Measurements from ENCODE around the gene TOP3B.

TOP3B gene

DNA sequence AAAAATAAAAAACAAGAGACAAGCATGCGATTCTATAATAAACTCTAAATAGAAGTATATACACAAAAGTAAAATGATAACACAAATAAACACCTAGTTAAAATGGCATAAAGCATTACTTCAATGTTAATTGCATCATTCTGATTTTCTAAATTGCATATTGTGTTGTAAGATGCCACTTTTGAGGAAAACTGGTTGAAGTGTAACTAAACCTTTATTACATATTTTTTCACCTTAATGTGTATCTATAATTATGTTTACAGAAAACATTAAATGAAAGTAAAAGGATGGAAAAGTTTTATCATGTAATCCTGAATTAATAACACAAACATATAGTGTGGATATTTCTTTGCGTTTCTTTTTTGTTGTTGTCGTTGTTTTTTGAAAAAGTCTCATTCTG, 45.4 kb upstream of the TOP3B start:
- Histone ChIP-seq H3K14ac (ENCODE audit: low read length) (no peak overlapping the region), H3K4me1 (ENCODE audit: control insufficient read depth in 1 of 2, insufficient read depth in 2 of 2, low read length in 2 of 2) (no peaks in the 10 kb centered on the region), H3K36me3 (ENCODE audit: control insufficient read depth in 1 of 2, insufficient read depth in 2 of 2, low read length in 2 of 2) (no peaks in the 10 kb centered on the region), H2AK5ac (ENCODE audit: low read length) (no peak overlapping the region), H3K4me2 (ENCODE audit: low read length) (no peak overlapping the region), H3K27me3 (ENCODE audit: insufficient read depth, low read length) (no peaks in the 10 kb centered on the region), H3K18ac (ENCODE audit: low read length) (no peak overlapping the region), H3K23ac (ENCODE audit: low read length) (no peak overlapping the region), H3K9me3 (ENCODE audit: insufficient read depth, low read depth, low read length) (peaks cover 3% of the 10 kb centered on the region), H3K79me1 (ENCODE audit: low read length) (no peaks in the 10 kb centered on the region), H3K4ac (ENCODE audit: low read depth, low read length) (no peak overlapping the region), H2BK5ac (ENCODE audit: low read depth, low read length, poor library complexity) (no peak overlapping the region), H3K79me2 (ENCODE audit: control insufficient read depth, insufficient read depth, low read length, poor library complexity) (no peaks in the 10 kb centered on the region), H3K9ac (ENCODE audit: low read length) (no peak overlapping the region), H4K8ac (ENCODE audit: low read depth, low read length) (no peak overlapping the region), H3K4me3 (ENCODE audit: low read depth, low read length) (no peak overlapping the region), H2AFZ (ENCODE audit: insufficient read depth, low read length, poor library complexity) (no peak overlapping the region), H2BK120ac (ENCODE audit: insufficient read depth, low read length, poor library complexity) (no peak overlapping the region), H4K12ac (ENCODE audit: low read depth, low read length) (no peak overlapping the region), H4K91ac (ENCODE audit: low read depth, low read length) (no peak overlapping the region), H3K27ac (ENCODE audit: low read depth, low read length) (no peak overlapping the region), H2BK12ac (ENCODE audit: low read length) (no peak overlapping the region)
- peak in 1 of 2 donors; percentile 50 for DNase-seq
- no CpG with 5 or more reads among the region's 3 CpGs for WGBS (ENCODE audit: extremely low coverage, insufficient coverage, insufficient read length)

DNA sequence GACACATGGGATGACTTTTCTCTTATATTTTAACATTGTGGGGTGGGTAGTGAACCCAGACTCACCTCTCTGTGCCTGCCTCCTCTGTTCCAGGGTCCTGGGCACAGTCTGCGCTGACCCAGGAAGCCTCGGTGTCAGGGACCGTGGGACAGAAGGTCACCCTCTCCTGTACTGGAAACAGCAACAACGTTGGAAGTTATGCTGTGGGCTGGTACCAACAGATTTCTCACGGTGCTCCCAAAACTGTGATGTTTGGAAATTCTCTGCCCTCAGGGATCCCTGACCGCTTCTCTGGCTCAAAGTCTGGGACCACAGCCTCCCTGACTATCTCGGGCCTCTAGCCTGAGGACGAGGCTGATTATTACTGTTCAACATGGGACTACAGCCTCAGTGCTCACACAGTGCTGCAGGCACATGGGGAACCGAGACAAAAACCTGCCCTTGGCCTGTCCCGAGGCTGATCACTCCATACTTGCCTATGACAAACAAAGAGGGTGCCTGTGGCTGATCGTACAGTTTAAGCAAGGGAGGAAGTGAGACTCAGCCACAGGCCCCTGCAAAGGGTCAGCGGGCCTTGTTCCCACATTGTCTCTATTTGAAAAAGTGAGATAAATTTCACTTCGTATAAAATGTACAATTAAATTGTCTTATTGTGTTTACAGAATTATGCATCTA, 43.7 kb upstream of the TOP3B start:
- no peaks in the 10 kb centered on the region for H3K27me3 ChIP-seq (ENCODE audit: insufficient read depth, low read length)
- H3K4me2 ChIP-seq (ENCODE audit: low read length), result no peak overlapping the region
- H3K79me1 ChIP-seq (ENCODE audit: low read length), result no peaks in the 10 kb centered on the region
- no peak overlapping the region for H4K91ac ChIP-seq (ENCODE audit: low read depth, low read length)
- no peak overlapping the region for H4K12ac ChIP-seq (ENCODE audit: low read depth, low read length)
- H2BK5ac ChIP-seq (ENCODE audit: low read depth, low read length, poor library complexity), result no peak overlapping the region
- H3K23ac ChIP-seq (ENCODE audit: low read length), result no peak overlapping the region
- no peak overlapping the region for H3K18ac ChIP-seq (ENCODE audit: low read length)
- no peak overlapping the region for H3K4me3 ChIP-seq (ENCODE audit: low read depth, low read length)
- DNase-seq, result no peak
- H2BK12ac ChIP-seq (ENCODE audit: low read length), result no peak overlapping the region
- H3K36me3 ChIP-seq (ENCODE audit: control insufficient read depth in 1 of 2, insufficient read depth in 2 of 2, low read length in 2 of 2), result no peaks in the 10 kb centered on the region
- H4K8ac ChIP-seq (ENCODE audit: low read depth, low read length), result no peak overlapping the region
- H2AFZ ChIP-seq (ENCODE audit: insufficient read depth, low read length, poor library complexity), result no peak overlapping the region
- H2BK120ac ChIP-seq (ENCODE audit: insufficient read depth, low read length, poor library complexity), result no peak overlapping the region
- no peaks in the 10 kb centered on the region for H3K9me3 ChIP-seq (ENCODE audit: insufficient read depth, low read depth, low read length)
- no peak overlapping the region for H3K14ac ChIP-seq (ENCODE audit: low read length)
- H3K9ac ChIP-seq (ENCODE audit: low read length), result no peak overlapping the region
- H3K79me2 ChIP-seq (ENCODE audit: control insufficient read depth, insufficient read depth, low read length, poor library complexity), result no peaks in the 10 kb centered on the region
- H3K4ac ChIP-seq (ENCODE audit: low read depth, low read length), result no peak overlapping the region
- WGBS (ENCODE audit: extremely low coverage, insufficient coverage, insufficient read length), result no CpG with 5 or more reads among the region's 13 CpGs
- H2AK5ac ChIP-seq (ENCODE audit: low read length), result no peak overlapping the region
- H3K27ac ChIP-seq (ENCODE audit: low read depth, low read length), result no peak overlapping the region
- H3K4me1 ChIP-seq (ENCODE audit: control insufficient read depth in 1 of 2, insufficient read depth in 2 of 2, low read length in 2 of 2), result peaks cover 0 to under 1% of the 10 kb centered on the region in 2 experiments

DNA sequence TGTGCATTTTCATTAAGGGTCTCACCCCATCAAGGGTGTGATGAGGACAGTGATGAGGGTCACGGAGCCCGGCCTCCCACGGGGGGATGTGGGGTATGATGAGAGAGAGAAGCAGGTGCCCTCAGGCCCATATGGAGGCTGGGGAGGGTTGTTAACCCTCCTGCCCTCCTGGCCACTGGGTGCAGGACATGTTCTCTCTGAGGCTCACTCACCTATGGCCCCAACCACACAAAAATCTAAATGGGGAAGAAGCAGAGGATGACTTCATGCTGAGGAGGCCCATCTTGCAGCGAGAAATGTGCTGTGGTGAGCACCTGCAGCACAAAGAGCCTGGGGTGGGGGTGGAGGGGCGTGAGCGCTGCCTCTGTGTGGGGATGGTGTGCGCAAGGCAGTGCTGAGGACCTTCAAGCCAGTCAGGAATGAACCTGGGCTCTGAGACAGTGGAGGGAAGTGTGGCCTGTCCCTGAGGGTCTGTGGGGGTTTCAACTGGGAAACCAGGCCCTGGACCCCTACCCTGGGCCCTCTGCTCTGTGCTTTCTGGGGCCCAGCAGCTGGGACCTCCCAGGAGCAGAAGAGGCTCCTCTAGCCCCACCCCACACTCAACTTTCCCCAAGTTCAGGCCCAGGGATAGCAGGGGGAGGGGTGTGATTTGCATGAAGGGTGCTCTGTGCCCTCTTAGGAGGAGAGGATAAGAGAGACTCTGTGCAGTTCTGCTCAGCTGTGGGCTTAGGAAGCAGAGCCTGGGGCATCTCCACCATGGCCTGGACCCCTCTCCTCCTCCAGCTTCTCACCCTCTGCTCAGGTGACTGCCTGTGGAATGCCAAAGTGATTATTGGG, 43.0 kb upstream of the TOP3B start:
- WGBS (ENCODE audit: extremely low coverage, insufficient coverage, insufficient read length), result no CpG with 5 or more reads among the region's 7 CpGs
- Histone ChIP-seq H2BK5ac (ENCODE audit: low read depth, low read length, poor library complexity) (no peak overlapping the region), H3K79me2 (ENCODE audit: control insufficient read depth, insufficient read depth, low read length, poor library complexity) (no peaks in the 10 kb centered on the region), H3K4me2 (ENCODE audit: low read length) (no peak overlapping the region), H3K23ac (ENCODE audit: low read length) (no peak overlapping the region), H3K4me3 (ENCODE audit: low read depth, low read length) (peak overlapping the region; percentile 45), H4K91ac (ENCODE audit: low read depth, low read length) (no peak overlapping the region), H3K4me1 (ENCODE audit: control insufficient read depth in 1 of 2, insufficient read depth in 2 of 2, low read length in 2 of 2) (peaks cover 0 to 3% of the 10 kb centered on the region in 2 experiments), H3K27ac (ENCODE audit: low read depth, low read length) (no peak overlapping the region), H3K36me3 (ENCODE audit: control insufficient read depth in 1 of 2, insufficient read depth in 2 of 2, low read length in 2 of 2) (no peaks in the 10 kb centered on the region), H3K18ac (ENCODE audit: low read length) (no peak overlapping the region), H3K4ac (ENCODE audit: low read depth, low read length) (no peak overlapping the region), H2AFZ (ENCODE audit: insufficient read depth, low read length, poor library complexity) (no peak overlapping the region), H3K9ac (ENCODE audit: low read length) (no peak overlapping the region), H4K8ac (ENCODE audit: low read depth, low read length) (no peak overlapping the region), H2BK12ac (ENCODE audit: low read length) (no peak overlapping the region), H3K14ac (ENCODE audit: low read length) (no peak overlapping the region), H3K27me3 (ENCODE audit: insufficient read depth, low read length) (no peaks in the 10 kb centered on the region), H3K79me1 (ENCODE audit: low read length) (no peaks in the 10 kb centered on the region), H4K12ac (ENCODE audit: low read depth, low read length) (no peak overlapping the region), H2BK120ac (ENCODE audit: insufficient read depth, low read length, poor library complexity) (no peak overlapping the region), H3K9me3 (ENCODE audit: insufficient read depth, low read depth, low read length) (no peaks in the 10 kb centered on the region), H2AK5ac (ENCODE audit: low read length) (no peak overlapping the region)
- no peak for DNase-seq

DNA sequence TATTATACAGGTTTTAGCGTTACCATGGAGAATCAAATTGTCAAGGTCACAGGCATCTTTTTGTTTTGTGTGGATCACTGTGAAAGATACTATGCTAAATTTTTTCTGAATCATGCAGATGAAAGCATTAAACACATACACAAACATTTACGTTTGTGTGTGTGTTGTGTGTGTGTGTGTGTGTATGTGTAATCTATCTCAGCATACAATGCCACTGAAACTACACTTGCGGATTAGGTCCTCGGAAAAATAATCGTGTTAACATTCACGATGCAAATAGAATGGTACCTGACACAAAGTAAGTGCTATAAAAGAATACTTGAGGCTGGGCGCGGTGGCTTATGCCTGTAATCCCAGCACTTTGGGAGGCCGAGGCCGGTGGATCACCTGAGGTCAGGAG, 41.9 kb upstream of the TOP3B start:
- H3K79me2 ChIP-seq (ENCODE audit: control insufficient read depth, insufficient read depth, low read length, poor library complexity), result no peaks in the 10 kb centered on the region
- H2AK5ac ChIP-seq (ENCODE audit: low read length), result no peak overlapping the region
- H2BK5ac ChIP-seq (ENCODE audit: low read depth, low read length, poor library complexity), result no peak overlapping the region
- no peaks in the 10 kb centered on the region for H3K9me3 ChIP-seq (ENCODE audit: insufficient read depth, low read depth, low read length)
- no peak for DNase-seq
- H2BK120ac ChIP-seq (ENCODE audit: insufficient read depth, low read length, poor library complexity), result no peak overlapping the region
- H2BK12ac ChIP-seq (ENCODE audit: low read length), result no peak overlapping the region
- H3K14ac ChIP-seq (ENCODE audit: low read length), result no peak overlapping the region
- no peak overlapping the region for H3K4ac ChIP-seq (ENCODE audit: low read depth, low read length)
- H3K18ac ChIP-seq (ENCODE audit: low read length), result no peak overlapping the region
- H3K9ac ChIP-seq (ENCODE audit: low read length), result no peak overlapping the region
- H4K8ac ChIP-seq (ENCODE audit: low read depth, low read length), result no peak overlapping the region
- peaks cover 0 to 3% of the 10 kb centered on the region in 2 experiments for H3K4me1 ChIP-seq (ENCODE audit: control insufficient read depth in 1 of 2, insufficient read depth in 2 of 2, low read length in 2 of 2)
- H3K27ac ChIP-seq (ENCODE audit: low read depth, low read length), result no peak overlapping the region
- no peak overlapping the region for H3K4me2 ChIP-seq (ENCODE audit: low read length)
- no CpG with 5 or more reads among the region's 10 CpGs for WGBS (ENCODE audit: extremely low coverage, insufficient coverage, insufficient read length)
- no peak overlapping the region for H3K4me3 ChIP-seq (ENCODE audit: low read depth, low read length)
- no peaks in the 10 kb centered on the region for H3K27me3 ChIP-seq (ENCODE audit: insufficient read depth, low read length)
- H3K23ac ChIP-seq (ENCODE audit: low read length), result no peak overlapping the region
- no peak overlapping the region for H4K12ac ChIP-seq (ENCODE audit: low read depth, low read length)
- no peak overlapping the region for H2AFZ ChIP-seq (ENCODE audit: insufficient read depth, low read length, poor library complexity)
- no peak overlapping the region for H4K91ac ChIP-seq (ENCODE audit: low read depth, low read length)
- H3K79me1 ChIP-seq (ENCODE audit: low read length), result no peaks in the 10 kb centered on the region
- H3K36me3 ChIP-seq (ENCODE audit: control insufficient read depth in 1 of 2, insufficient read depth in 2 of 2, low read length in 2 of 2), result no peaks in the 10 kb centered on the region
